DND-41 (cell line): ENCODE results near the gene KISS1.

Source experiments
- ATAC-seq: fragments of 200-7000 bp; cut with Tn5 transposase; 3 replicates; pipeline ENCODE4 v1.9.1; 2021; ENCODE audit warnings: low read depth; ENCODE audit not compliant: insufficient read depth
- DNase-seq: peaks from one replicate; pipeline ENCODE4 v3.0.0-alpha.2; 2020
- H2AFZ ChIP-seq: 2 replicates; pipeline ENCODE4 v1.6.0; 2012; ENCODE audit warnings: low read depth, low read length
- H3K27ac ChIP-seq: 2 replicates; pipeline ENCODE4 v1.5.1; 2012; ENCODE audit warnings: low read length, inconsistent platforms
- H3K27me3 ChIP-seq: fragments of 200-600 bp; sonication (generic); 2 replicates; pipeline ENCODE4 v1.6.0; 2012; ENCODE audit warnings: low read length, mild to moderate bottlenecking, inconsistent platforms; ENCODE audit not compliant: insufficient read depth, poor library complexity
- H3K36me3 ChIP-seq: 2 replicates; pipeline ENCODE4 v1.5.1; 2012; ENCODE audit warnings: low read length, inconsistent platforms; ENCODE audit not compliant: insufficient read depth
- H3K4me1 ChIP-seq: 2 replicates; pipeline ENCODE4 v1.5.1; 2012; ENCODE audit warnings: mild to moderate bottlenecking, low read length; ENCODE audit not compliant: insufficient read depth
- H3K4me2 ChIP-seq: 2 replicates; pipeline ENCODE4 v1.6.0; 2012; ENCODE audit warnings: mild to moderate bottlenecking, moderate library complexity, low read length, inconsistent platforms; ENCODE audit not compliant: insufficient read depth
- H3K4me3 ChIP-seq, 2 experiments: fragments of 200-600 bp in 1 of 2; shearing (Covaris generic) in 1 of 2; 2 replicates each; pipeline ENCODE4 v1.5.1; 2012 to 2016; ENCODE audit warnings: inconsistent platforms in 2 of 2, low read length in 2 of 2, mild to moderate bottlenecking in 2 of 2, low read depth in 1 of 2, moderate library complexity in 1 of 2
- H3K79me2 ChIP-seq: 2 replicates; pipeline ENCODE4 v1.6.0; 2012; ENCODE audit warnings: low read length, inconsistent platforms; ENCODE audit not compliant: insufficient read depth
- H3K9ac ChIP-seq: 2 replicates; pipeline ENCODE4 v1.6.0; 2012; ENCODE audit warnings: low read depth, mild to moderate bottlenecking, inconsistent platforms, low read length, moderate library complexity
- H3K9me3 ChIP-seq: 2 replicates; pipeline ENCODE4 v1.5.1; 2012; ENCODE audit warnings: low read length, moderate library complexity, mild to moderate bottlenecking, inconsistent platforms; ENCODE audit not compliant: insufficient read depth, severe bottlenecking
- H4K20me1 ChIP-seq: 2 replicates; pipeline ENCODE4 v1.6.0; 2012; ENCODE audit warnings: low read length; ENCODE audit not compliant: insufficient read depth
- EZH2 ChIP-seq: IDR thresholded peaks from 3 replicates; pipeline ENCODE4 v1.6.1; 2012; ENCODE audit warnings: borderline replicate concordance, low read depth, mild to moderate bottlenecking, moderate library complexity, low read length, inconsistent platforms; ENCODE audit not compliant: severe bottlenecking
- TF ChIP-seq, protein P1 (sequence below): IDR thresholded peaks from 2 replicates; pipeline ENCODE4 v1.5.1; 2012; ENCODE audit warnings: borderline replicate concordance, low read length, moderate library complexity, mild to moderate bottlenecking; ENCODE audit not compliant: poor library complexity, severe bottlenecking; ENCODE audit errors: extremely low read depth

Gene KISS1

DNA sequence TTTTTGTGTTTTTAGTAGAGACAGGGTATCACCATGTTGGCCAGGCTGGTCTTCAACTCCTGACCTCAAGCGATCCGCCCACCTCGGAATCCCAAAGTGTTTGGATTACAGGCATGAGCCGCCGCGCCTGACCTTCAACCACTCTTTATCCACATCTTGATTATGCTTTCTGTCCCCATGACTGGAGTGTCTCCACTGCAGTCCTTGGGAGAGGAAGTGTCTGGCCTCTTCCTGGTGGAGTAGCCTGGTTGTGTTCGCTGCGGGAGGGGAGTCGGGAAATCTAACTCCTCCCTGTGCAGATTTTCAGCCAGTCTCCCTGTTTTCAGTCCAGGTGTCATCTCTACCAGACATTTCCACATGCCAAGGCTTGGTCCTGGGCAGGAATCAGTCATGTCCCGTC, 9.7 kb downstream of the KISS1 start:
- DNase-seq (no peak), ATAC-seq (no peak)
- no peaks in the 10 kb centered on the region for H3K9me3 ChIP-seq
- no peak overlapping the region for H3K4me2 ChIP-seq
- no peaks in the 10 kb centered on the region for H3K79me2 ChIP-seq
- no peaks in the 10 kb centered on the region for H3K36me3 ChIP-seq
- H3K9ac ChIP-seq: no peak overlapping the region
- peaks cover 34% of the 10 kb centered on the region for H3K27me3 ChIP-seq
- no peak overlapping the region for H3K27ac ChIP-seq
- H4K20me1 ChIP-seq: no peaks in the 10 kb centered on the region
- no peaks in the 10 kb centered on the region for H3K4me1 ChIP-seq
- H3K4me3 ChIP-seq: no peak overlapping the region
- TF ChIP-seq EZH2: no peak
- TF ChIP-seq, protein P1, sequence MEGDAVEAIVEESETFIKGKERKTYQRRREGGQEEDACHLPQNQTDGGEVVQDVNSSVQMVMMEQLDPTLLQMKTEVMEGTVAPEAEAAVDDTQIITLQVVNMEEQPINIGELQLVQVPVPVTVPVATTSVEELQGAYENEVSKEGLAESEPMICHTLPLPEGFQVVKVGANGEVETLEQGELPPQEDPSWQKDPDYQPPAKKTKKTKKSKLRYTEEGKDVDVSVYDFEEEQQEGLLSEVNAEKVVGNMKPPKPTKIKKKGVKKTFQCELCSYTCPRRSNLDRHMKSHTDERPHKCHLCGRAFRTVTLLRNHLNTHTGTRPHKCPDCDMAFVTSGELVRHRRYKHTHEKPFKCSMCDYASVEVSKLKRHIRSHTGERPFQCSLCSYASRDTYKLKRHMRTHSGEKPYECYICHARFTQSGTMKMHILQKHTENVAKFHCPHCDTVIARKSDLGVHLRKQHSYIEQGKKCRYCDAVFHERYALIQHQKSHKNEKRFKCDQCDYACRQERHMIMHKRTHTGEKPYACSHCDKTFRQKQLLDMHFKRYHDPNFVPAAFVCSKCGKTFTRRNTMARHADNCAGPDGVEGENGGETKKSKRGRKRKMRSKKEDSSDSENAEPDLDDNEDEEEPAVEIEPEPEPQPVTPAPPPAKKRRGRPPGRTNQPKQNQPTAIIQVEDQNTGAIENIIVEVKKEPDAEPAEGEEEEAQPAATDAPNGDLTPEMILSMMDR: no peak
- no peak overlapping the region for H2AFZ ChIP-seq

- no peaks in the 10 kb centered on the region for H4K20me1 ChIP-seq
- H2AFZ ChIP-seq: no peak overlapping the region
- ATAC-seq (no peak), DNase-seq (no peak)
- TF ChIP-seq EZH2: no peak
- TF ChIP-seq, protein P1: no peak
- H3K27ac ChIP-seq: no peak overlapping the region
- no peak overlapping the region for H3K9ac ChIP-seq
- no peak overlapping the region for H3K4me3 ChIP-seq
- no peaks in the 10 kb centered on the region for H3K4me1 ChIP-seq
- H3K4me2 ChIP-seq: no peak overlapping the region
- peaks cover 9% of the 10 kb centered on the region for H3K9me3 ChIP-seq
- no peaks in the 10 kb centered on the region for H3K79me2 ChIP-seq
- H3K27me3 ChIP-seq: no peaks in the 10 kb centered on the region
- no peaks in the 10 kb centered on the region for H3K36me3 ChIP-seq
Observed at GRCh38 chr1:204181116-204181515, 15.2 kb downstream of the KISS1 start.

GRCh38 chr1:204180133-204180532, 16.2 kb downstream of the KISS1 start:
- H3K4me2 ChIP-seq: no peak overlapping the region
- TF ChIP-seq, protein P1: no peak
- TF ChIP-seq EZH2: no peak
- ATAC-seq: no peak
- peaks cover 9% of the 10 kb centered on the region for H3K9me3 ChIP-seq
- no peaks in the 10 kb centered on the region for H3K79me2 ChIP-seq
- H3K9ac ChIP-seq: no peak overlapping the region
- no peak overlapping the region for H3K4me3 ChIP-seq
- no peak overlapping the region for H2AFZ ChIP-seq
- no peaks in the 10 kb centered on the region for H3K27me3 ChIP-seq
- H3K27ac ChIP-seq: no peak overlapping the region
- no peaks in the 10 kb centered on the region for H4K20me1 ChIP-seq
- DNase-seq: no peak
- no peaks in the 10 kb centered on the region for H3K4me1 ChIP-seq
- H3K36me3 ChIP-seq: no peaks in the 10 kb centered on the region

DNA sequence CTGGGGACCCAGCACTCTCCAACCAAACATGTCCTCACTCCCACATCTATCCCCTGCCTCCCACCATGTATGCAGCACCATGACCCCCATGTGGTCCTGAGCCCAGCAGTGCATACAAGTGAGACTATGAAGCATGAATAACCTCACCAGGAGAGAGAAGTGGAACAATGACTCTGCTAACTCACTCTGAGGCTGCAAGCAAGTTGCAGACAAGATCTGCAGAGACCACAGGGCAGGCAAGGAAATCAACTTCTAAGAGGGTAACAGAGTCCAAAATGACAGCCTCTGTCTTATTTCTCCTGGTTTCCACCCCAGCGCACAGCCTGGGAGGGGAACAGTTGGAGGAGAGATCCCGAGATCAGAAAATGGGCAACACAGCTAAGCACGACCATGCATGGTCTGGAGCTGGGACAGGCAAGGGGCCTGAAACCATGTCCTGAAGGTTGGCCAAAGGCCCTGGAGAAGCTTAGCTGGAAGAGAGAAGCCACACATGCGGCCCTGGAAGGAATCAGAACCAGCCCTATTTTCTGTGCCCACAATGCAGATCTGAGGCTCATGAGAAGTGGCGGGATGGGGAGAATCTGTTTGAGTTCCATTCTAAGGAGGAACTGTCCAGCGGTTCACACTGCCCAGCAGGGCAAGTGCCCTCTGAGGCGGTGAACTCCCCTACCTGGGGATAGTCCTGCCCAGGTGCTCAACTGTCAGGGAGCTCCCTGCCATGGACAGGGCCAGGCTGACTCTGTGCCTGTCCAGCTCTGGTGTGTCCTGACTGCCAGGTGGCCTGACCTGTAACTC, 17.6 kb downstream of the KISS1 start:
- H3K27me3 ChIP-seq: no peaks in the 10 kb centered on the region
- H3K79me2 ChIP-seq: no peaks in the 10 kb centered on the region
- no peak for ATAC-seq
- H3K36me3 ChIP-seq: no peaks in the 10 kb centered on the region
- H3K9me3 ChIP-seq: peaks cover 9% of the 10 kb centered on the region
- no peaks in the 10 kb centered on the region for H3K4me1 ChIP-seq
- no peak overlapping the region for H3K4me2 ChIP-seq
- no peaks in the 10 kb centered on the region for H4K20me1 ChIP-seq
- H3K4me3 ChIP-seq: no peak overlapping the region
- DNase-seq: no peak
- H3K9ac ChIP-seq: no peak overlapping the region
- no peak overlapping the region for H3K27ac ChIP-seq
- H2AFZ ChIP-seq: no peak overlapping the region
- TF ChIP-seq, protein P1: no peak
- TF ChIP-seq EZH2: no peak
